Transverse colon (tissue), 4 donors: Measurements from ENCODE around the gene PHLDA2. TPM values are rescaled to one million over a fixed set of nuclear protein-coding genes. Genes with fewer than 3 reads are reported as not detected.
A peak's percentile ranks its signal among the peaks of the same experiment; 100 is the strongest.

Experiments used
- DNase-seq: peaks from one replicate; pipeline ENCODE4 v3.0.0-alpha.2; 2019
- H3K27ac ChIP-seq, 4 donors: fragments of 200-600 bp; sonication (generic); 2 replicates each; pipeline ENCODE4 v1.5.1; 2016 to 2018; ENCODE audit warnings: inconsistent platforms in 4 of 4
- H3K27me3 ChIP-seq: fragments of 200-600 bp; sonication (generic); 2 replicates; pipeline ENCODE4 v1.5.1; 2017; ENCODE audit warnings: inconsistent platforms
- H3K36me3 ChIP-seq, 4 donors: fragments of 200-600 bp; sonication (generic); 2 replicates each; pipeline ENCODE4 v1.5.1; 2017 to 2019; ENCODE audit warnings: inconsistent platforms in 4 of 4
- H3K4me1 ChIP-seq, 4 donors: fragments of 200-600 bp; sonication (generic); 2 replicates each; pipeline ENCODE4 v1.5.1; 2017 to 2020; ENCODE audit warnings: inconsistent platforms in 4 of 4
- H3K4me3 ChIP-seq, 4 donors: fragments of 200-600 bp; sonication (generic); 1 replicate in 1 of 4; 2 replicates in 3 of 4; pipeline versions ENCODE4 v1.5.1 to v1.6.1; 2017 to 2019; ENCODE audit warnings: inconsistent platforms in 4 of 4
- H3K9me3 ChIP-seq, 2 donors: fragments of 200-600 bp; sonication (generic); 2 replicates each; pipeline ENCODE4 v1.5.1; 2017 to 2019; ENCODE audit warnings: inconsistent platforms in 2 of 2
- CTCF ChIP-seq, 5 experiments: fragments of 200-600 bp in 3 of 5; fragments of 450-650 bp in 2 of 5; sonication (generic) in 3 of 5; IDR thresholded peaks; 1 replicate in 2 of 5; 2 replicates in 3 of 5; pipeline ENCODE4 v1.5.1; 2016 to 2017; ENCODE audit warnings: antibody characterized with exemption in 5 of 5, inconsistent platforms in 3 of 5, mild to moderate bottlenecking in 2 of 5, moderate library complexity in 1 of 5
- EP300 ChIP-seq: sonication (generic); formaldehyde crosslinking; IDR thresholded peaks from one replicate; pipeline ENCODE4 v1.6.1; 2017; ENCODE audit warnings: antibody characterized with exemption, low read depth
- POLR2A ChIP-seq: fragments of 450-650 bp; IDR thresholded peaks from one replicate; pipeline ENCODE4 v1.6.1; 2016; ENCODE audit warnings: antibody characterized with exemption, mild to moderate bottlenecking, moderate library complexity
- POLR2AphosphoS5 ChIP-seq, 3 donors: sonication (generic); formaldehyde crosslinking; IDR thresholded peaks; one replicate each; pipeline ENCODE4 v1.6.1; 2016; ENCODE audit warnings: antibody characterized with exemption in 3 of 3
- WGBS, 2 donors: methylation state at CpG; one replicate each; pipeline ENCODE4 v1.1.5; 2018; ENCODE audit warnings: low coverage in 1 of 2; 5-methylcytosine and 5-hydroxymethylcytosine counted together
- in situ Hi-C, 4 donors: fragments of 200-750 bp; cut with MboI; loops; one replicate each; pipeline versions ENCODE4 v1.15.0 to v1.15.1; 2017; ENCODE audit warnings: low sequenced_read_pairs in 3 of 4, low pct_ligation_motif_present in 1 of 4, low pct_unique_long_range_greater_than_20kb in 1 of 4
- intact Hi-C: fragments of 100-400 bp; cut with DNase I; formaldehyde crosslinking; loops from one replicate; pipeline ENCODE4 v1.15.1; 2023; ENCODE audit warnings: low total_unique reads
- total RNA-seq, 4 donors: library from RNA; depleted of rRNA; stranded (reverse); fragments of >200 nt; gene quantifications; one replicate each; pipeline ENCODE4 v1.1.0, GENCODE V29; 2016

Gene PHLDA2
- total RNA-seq, 4 donors from 2014 or later: 8.2 to 16.2 TPM; not detected in 2

GRCh38 chr11:2886936-2887335 is 42.3 kb downstream of the PHLDA2 start:
- H3K9me3 ChIP-seq: no peaks in the 10 kb centered on the region
- peak overlapping the region; percentile 67 to 80 (median 76) for H3K27ac ChIP-seq
- no peaks in the 10 kb centered on the region for H3K36me3 ChIP-seq
- 81% methylated on average over 5 of the region's 5 CpGs; no CpG with 5 or more reads in 1 of the 2 donors for WGBS, 2 donors
- no peak overlapping the region for H3K4me3 ChIP-seq
- no peak for TF ChIP-seq POLR2AphosphoS5 (IDR thresholded peaks at IDR 0.05)
- no peak for TF ChIP-seq EP300
- TF ChIP-seq POLR2A: no peak
- no peak for TF ChIP-seq CTCF (IDR thresholded peaks at IDR 0.05)
- intact Hi-C loops: loop anchor here (5.0 to 10.0 kb wide), 3 partner anchors 60 to 180 kb away; no protein-coding TSS in a partner anchor
- in situ Hi-C loops: loop anchor here (5.0 to 25.0 kb wide), 3 partner anchors 355 to 575 kb away; partner anchors contain the start of genes C11orf21 (in 1 of the 4), KCNQ1 (in 1 of the 4), TRPM5 (in 1 of the 4) and TSPAN32 (in 1 of the 4)
- no peak for DNase-seq
- peaks cover 17% of the 10 kb centered on the region for H3K27me3 ChIP-seq
- H3K4me1 ChIP-seq: peaks cover 21 to 51% (median 41%) of the 10 kb centered on the region in 4 donors

GRCh38 chr11:2886191-2886894 is 42.9 kb downstream of the PHLDA2 start:
- no peak for TF ChIP-seq EP300
- TF ChIP-seq POLR2A: no peak
- no peak for TF ChIP-seq POLR2AphosphoS5 (IDR thresholded peaks at IDR 0.05)
- TF ChIP-seq CTCF (IDR thresholded peaks at IDR 0.05): peak in 2 of 5 experiments; percentile 5 to 12
- Histone ChIP-seq H3K9me3 (no peaks in the 10 kb centered on the region), H3K4me1 (peaks cover 15 to 45% (median 35%) of the 10 kb centered on the region in 4 donors), H3K27me3 (peaks cover 17% of the 10 kb centered on the region), H3K36me3 (no peaks in the 10 kb centered on the region), H3K27ac (peak overlapping the region; percentile 67 to 80 (median 76)), H3K4me3 (peak overlapping the region; percentile 31 to 80 (median 43))
- DNase-seq: no peak
- intact Hi-C loops: loop anchor here (5.0 to 10.0 kb wide), 3 partner anchors 59 to 179 kb away; no protein-coding TSS in a partner anchor
- 12% methylated on average over 42 of the region's 49 CpGs; no CpG with 5 or more reads in 1 of the 2 donors for WGBS, 2 donors
- in situ Hi-C loops: loop anchor here (5.0 to 25.0 kb wide), 3 partner anchors 354 to 574 kb away; partner anchors contain the start of genes C11orf21 (in 1 of the 4), KCNQ1 (in 1 of the 4), TRPM5 (in 1 of the 4) and TSPAN32 (in 1 of the 4)

GRCh38 chr11:2885678-2886081 is 43.5 kb downstream of the PHLDA2 start, which contains the start of gene CDKN1C:
Gene CDKN1C, minus strand, starts transcription at chr11:2885775. Its CDS starts 319 bp downstream, at chr11:2885456.
- peak; percentile 89 for DNase-seq
- Histone ChIP-seq H3K36me3 (no peaks in the 10 kb centered on the region), H3K9me3 (no peaks in the 10 kb centered on the region), H3K4me1 (peaks cover 11 to 38% (median 28%) of the 10 kb centered on the region in 4 donors), H3K27me3 (peaks cover 17% of the 10 kb centered on the region), H3K27ac (peak within 1 kb of the TSS; percentile 75 to 91 (median 82)), H3K4me3 (peak within 1 kb of the TSS; percentile 62 to 86 (median 72))
- TF ChIP-seq EP300 (no peak), POLR2AphosphoS5 (IDR thresholded peaks at IDR 0.05) (peak; percentile 91 to 96 (median 95)), CTCF (IDR thresholded peaks at IDR 0.05) (no peak), POLR2A (peak; percentile 86)
- in situ Hi-C loops (loop anchor here (5.0 to 25.0 kb wide), 3 partner anchors 353 to 573 kb away; partner anchors contain the start of genes C11orf21 (in 1 of the 4), KCNQ1 (in 1 of the 4), TRPM5 (in 1 of the 4) and TSPAN32 (in 1 of the 4)), intact Hi-C loops (loop anchor here (5.0 to 10.0 kb wide), 3 partner anchors 58 to 178 kb away; no protein-coding TSS in a partner anchor)
- 1% methylated on average over 33 of the region's 61 CpGs; no CpG with 5 or more reads in 1 of the 2 donors for WGBS, 2 donors
